ENCODE results near the gene C16orf90. TPM values are rescaled to one million over a fixed set of nuclear protein-coding genes. Genes with fewer than 3 reads are reported as not detected.
A peak's percentile ranks its signal among the peaks of the same experiment; 100 is the strongest.

The C16orf90 gene
- total RNA-seq, 2 donors from 2014 or later: not detected

GRCh38 chr16:3481696-3482658, 13.3 kb downstream of the C16orf90 start:
- Mint-ChIP-seq H3K36me3 (ENCODE audit: low read depth) (peaks cover 70% of the 10 kb centered on the region), H3K27ac (peak overlapping the region; percentile 75), H3K9me3 (no peaks in the 10 kb centered on the region), H3K4me1 (peaks cover 11% of the 10 kb centered on the region), H3K27me3 (ENCODE audit: insufficient read depth) (no peaks in the 10 kb centered on the region), H3K4me3 (no peak overlapping the region)
- no peak for DNase-seq
- Histone ChIP-seq H3K36me3 (ENCODE audit: control insufficient read depth, insufficient read depth, low read length) (peaks cover 53% of the 10 kb centered on the region), H3K9me3 (ENCODE audit: control insufficient read depth, low read length) (no peaks in the 10 kb centered on the region), H3K9ac (ENCODE audit: extremely low read depth, low read length, poor library complexity, severe bottlenecking) (no peak overlapping the region), H3K4me1 (ENCODE audit: control insufficient read depth, insufficient read depth, low read length) (peaks cover 3% of the 10 kb centered on the region), H3K27me3 (ENCODE audit: control insufficient read depth, insufficient read depth, low read length, poor library complexity, severe bottlenecking) (no peaks in the 10 kb centered on the region), H3K4me3 (ENCODE audit: low read length) (no peak overlapping the region), H3K27ac (ENCODE audit: low read depth, low read length) (no peak overlapping the region)
- 95% methylated on average over 18 to 29 of the region's 32 CpGs for WGBS, 2 experiments (ENCODE audit: insufficient coverage in 1 of 2, insufficient read length in 1 of 2)
- no peak for TF ChIP-seq CTCF (conservative IDR thresholded peaks at IDR 0.05)

- 70 to 78% methylated on average over 14 to 18 of the region's 18 CpGs for WGBS, 2 experiments (ENCODE audit: insufficient coverage in 1 of 2, insufficient read length in 1 of 2)
- peak overlapping the region; percentile 75 for H3K27ac Mint-ChIP-seq
- H3K27me3 Mint-ChIP-seq (ENCODE audit: insufficient read depth): no peaks in the 10 kb centered on the region
- H3K36me3 ChIP-seq (ENCODE audit: control insufficient read depth, insufficient read depth, low read length): peaks cover 59% of the 10 kb centered on the region
- peaks cover 11% of the 10 kb centered on the region for H3K4me1 Mint-ChIP-seq
- H3K9me3 Mint-ChIP-seq: no peaks in the 10 kb centered on the region
- H3K4me3 Mint-ChIP-seq: no peak overlapping the region
- DNase-seq: peak; percentile 86
- H3K9me3 ChIP-seq (ENCODE audit: control insufficient read depth, low read length): no peaks in the 10 kb centered on the region
- no peaks in the 10 kb centered on the region for H3K27me3 ChIP-seq (ENCODE audit: control insufficient read depth, insufficient read depth, low read length, poor library complexity, severe bottlenecking)
- no peak overlapping the region for H3K27ac ChIP-seq (ENCODE audit: low read depth, low read length)
- H3K9ac ChIP-seq (ENCODE audit: extremely low read depth, low read length, poor library complexity, severe bottlenecking): no peak overlapping the region
- peaks cover 3% of the 10 kb centered on the region for H3K4me1 ChIP-seq (ENCODE audit: control insufficient read depth, insufficient read depth, low read length)
- no peak overlapping the region for H3K4me3 ChIP-seq (ENCODE audit: low read length)
- H3K36me3 Mint-ChIP-seq (ENCODE audit: low read depth): peaks cover 67% of the 10 kb centered on the region
- TF ChIP-seq CTCF (conservative IDR thresholded peaks at IDR 0.05): peak; percentile 31
Observed at GRCh38 chr16:3480901-3481695, 14.2 kb downstream of the C16orf90 start.

GRCh38 chr16:3479654-3480216, 15.6 kb downstream of the C16orf90 start:
- H3K36me3 ChIP-seq (ENCODE audit: control insufficient read depth, insufficient read depth, low read length): peaks cover 45% of the 10 kb centered on the region
- Mint-ChIP-seq H3K9me3 (no peaks in the 10 kb centered on the region), H3K27ac (no peak overlapping the region), H3K4me3 (no peak overlapping the region), H3K27me3 (ENCODE audit: insufficient read depth) (no peaks in the 10 kb centered on the region), H3K36me3 (ENCODE audit: low read depth) (peaks cover 62% of the 10 kb centered on the region), H3K4me1 (peaks cover 13% of the 10 kb centered on the region)
- no peak for TF ChIP-seq CTCF (conservative IDR thresholded peaks at IDR 0.05)
- no peaks in the 10 kb centered on the region for H3K27me3 ChIP-seq (ENCODE audit: control insufficient read depth, insufficient read depth, low read length, poor library complexity, severe bottlenecking)
- no peak overlapping the region for H3K4me3 ChIP-seq (ENCODE audit: low read length)
- H3K27ac ChIP-seq (ENCODE audit: low read depth, low read length): no peak overlapping the region
- WGBS, 2 experiments (ENCODE audit: insufficient coverage in 1 of 2, insufficient read length in 1 of 2): 96 to 97% methylated on average over 9 to 12 of the region's 12 CpGs
- H3K9me3 ChIP-seq (ENCODE audit: control insufficient read depth, low read length): no peaks in the 10 kb centered on the region
- peaks cover 3% of the 10 kb centered on the region for H3K4me1 ChIP-seq (ENCODE audit: control insufficient read depth, insufficient read depth, low read length)
- DNase-seq: no peak
- no peak overlapping the region for H3K9ac ChIP-seq (ENCODE audit: extremely low read depth, low read length, poor library complexity, severe bottlenecking)
